HepG2 (cell line): Measurements from ENCODE around the gene TRPV2. TPM values are rescaled to one million over a fixed set of nuclear protein-coding genes. Genes with fewer than 3 reads are reported as not detected.

Experiments
- ARHGAP35 ChIP-seq: sonication (generic); formaldehyde crosslinking; IDR thresholded peaks from 2 replicates; pipeline ENCODE4 v1.9.0; 2022; ENCODE audit warnings: mild to moderate bottlenecking, inconsistent platforms, moderate library complexity, missing genetic modification reagents, borderline replicate concordance
- FOXK2 ChIP-seq: fragments of 450-650 bp; IDR thresholded peaks from 2 replicates; pipeline ENCODE4 v1.6.1; 2016
- JDP2 ChIP-seq: sonication (generic); formaldehyde crosslinking; IDR thresholded peaks from 2 replicates; pipeline ENCODE4 v1.8.1; 2022; ENCODE audit warnings: missing genetic modification reagents, borderline replicate concordance
- NONO ChIP-seq, 2 experiments: fragments of 450-650 bp in 1 of 2; sonication (generic) in 1 of 2; formaldehyde crosslinking in 1 of 2; IDR thresholded peaks in 1 of 2; conservative IDR thresholded peaks in 1 of 2; 2 replicates each; pipeline versions ENCODE4 v1.6.1 to v1.8.0; 2017 to 2022; ENCODE audit warnings: mild to moderate bottlenecking in 1 of 2, missing genetic modification reagents in 1 of 2, moderate library complexity in 1 of 2
- RFX1 ChIP-seq: fragments of 450-650 bp; IDR thresholded peaks from 2 replicates; pipeline ENCODE4 v1.6.1; 2017
- SALL2 ChIP-seq: sonication (generic); formaldehyde crosslinking; IDR thresholded peaks from 2 replicates; pipeline ENCODE4 v1.8.1; 2023; ENCODE audit warnings: mild to moderate bottlenecking, missing genetic modification reagents, inconsistent platforms
- ZBTB1 ChIP-seq: sonication (generic); formaldehyde crosslinking; IDR thresholded peaks from 2 replicates; pipeline ENCODE4 v1.4.0; 2020; ENCODE audit warnings: missing genetic modification reagents, borderline replicate concordance
- ZNF138 ChIP-seq: sonication (generic); formaldehyde crosslinking; IDR thresholded peaks from 2 replicates; pipeline ENCODE4 v1.5.0; 2020; ENCODE audit warnings: mild to moderate bottlenecking, low read depth, missing genetic modification reagents
- ZNF230 ChIP-seq: sonication (generic); formaldehyde crosslinking; IDR thresholded peaks from 2 replicates; pipeline ENCODE4 v1.4.0; 2020; ENCODE audit warnings: mild to moderate bottlenecking, missing genetic modification reagents
- ZNF570 ChIP-seq: sonication (generic); formaldehyde crosslinking; IDR thresholded peaks from 2 replicates; pipeline ENCODE4 v1.4.0; 2020; ENCODE audit warnings: mild to moderate bottlenecking, missing genetic modification reagents, borderline replicate concordance
- ZNF782 ChIP-seq: sonication (generic); formaldehyde crosslinking; IDR thresholded peaks from 2 replicates; pipeline ENCODE4 v1.4.0; 2020; ENCODE audit warnings: missing genetic modification reagents, mild to moderate bottlenecking, borderline replicate concordance
- polyA plus RNA-seq, 8 experiments: library from polyadenylated mRNA; depleted of rRNA in 3 of 8; stranded (reverse) in 7 of 8; unstranded in 1 of 8; fragments of >200 nt; fragmentation: Illumina TruSeq in 4 of 8; extraction: Trizol in 4 of 8; gene quantifications; 2 replicates each; pipeline versions ENCODE4 v1.2.1 to v1.2.3, GENCODE V29; 2011 to 2016; ENCODE audit warnings: low read depth in 4 of 8, missing spikeins in 1 of 8, mixed read lengths in 1 of 8; ENCODE audit not compliant: insufficient read depth in 1 of 8
- total RNA-seq, 5 experiments: library from RNA; depleted of rRNA; stranded (reverse); fragments of >200 nt; fragmentation: Illumina TruSeq; extraction: Trizol; gene quantifications; 2 replicates each; pipeline ENCODE4 v1.2.3, GENCODE V29; 2016; ENCODE audit warnings: low read depth in 1 of 5
- TF ChIP-seq, protein P1 (sequence below): sonication (generic); formaldehyde crosslinking; IDR thresholded peaks from 2 replicates; pipeline ENCODE4 v1.4.0; 2020; ENCODE audit warnings: missing genetic modification reagents
- TF ChIP-seq, protein P2 (sequence below): sonication (generic); formaldehyde crosslinking; IDR thresholded peaks from 2 replicates; pipeline ENCODE4 v1.4.0; 2020; ENCODE audit warnings: missing genetic modification reagents, borderline replicate concordance
- TF ChIP-seq, protein P3 (sequence below): sonication (generic); formaldehyde crosslinking; IDR thresholded peaks from 2 replicates; pipeline ENCODE4 v1.4.0; 2020; ENCODE audit warnings: mild to moderate bottlenecking, missing genetic modification reagents
- TF ChIP-seq, protein P4 (sequence below): sonication (generic); formaldehyde crosslinking; IDR thresholded peaks from 2 replicates; pipeline ENCODE4 v1.4.0; 2020; ENCODE audit warnings: mild to moderate bottlenecking, missing genetic modification reagents

Gene TRPV2
- total and polyA plus RNA-seq, 2 of the 13 experiments (the other 11 are each of a cell fraction or from before 2014, with no cell fraction given): 13.6 to 21.3 TPM

GRCh38 chr17:16438557-16439302 is 23.4 kb downstream of the TRPV2 start (continued):
- TF ChIP-seq, protein P1, sequence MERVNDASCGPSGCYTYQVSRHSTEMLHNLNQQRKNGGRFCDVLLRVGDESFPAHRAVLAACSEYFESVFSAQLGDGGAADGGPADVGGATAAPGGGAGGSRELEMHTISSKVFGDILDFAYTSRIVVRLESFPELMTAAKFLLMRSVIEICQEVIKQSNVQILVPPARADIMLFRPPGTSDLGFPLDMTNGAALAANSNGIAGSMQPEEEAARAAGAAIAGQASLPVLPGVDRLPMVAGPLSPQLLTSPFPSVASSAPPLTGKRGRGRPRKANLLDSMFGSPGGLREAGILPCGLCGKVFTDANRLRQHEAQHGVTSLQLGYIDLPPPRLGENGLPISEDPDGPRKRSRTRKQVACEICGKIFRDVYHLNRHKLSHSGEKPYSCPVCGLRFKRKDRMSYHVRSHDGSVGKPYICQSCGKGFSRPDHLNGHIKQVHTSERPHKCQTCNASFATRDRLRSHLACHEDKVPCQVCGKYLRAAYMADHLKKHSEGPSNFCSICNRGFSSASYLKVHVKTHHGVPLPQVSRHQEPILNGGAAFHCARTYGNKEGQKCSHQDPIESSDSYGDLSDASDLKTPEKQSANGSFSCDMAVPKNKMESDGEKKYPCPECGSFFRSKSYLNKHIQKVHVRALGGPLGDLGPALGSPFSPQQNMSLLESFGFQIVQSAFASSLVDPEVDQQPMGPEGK (CRISPR knock-in tag): peak; percentile 45; the same call in 1 of the 2 replicates
- TF ChIP-seq ZNF138 (CRISPR knock-in tag) (peak; percentile 83; the same call in 1 of the 2 replicates), ZNF570 (CRISPR knock-in tag) (0 out of 2 replicates have a peak, but pooled peaks have one; percentile 44), SALL2 (CRISPR knock-in tag) (peak; percentile 47), ZNF230 (CRISPR knock-in tag) (peak; percentile 95), NONO (IDR thresholded peaks at IDR 0.05) (no peak), NONO (CRISPR knock-in tag; conservative IDR thresholded peaks at IDR 0.05) (peak; percentile 76), ZNF782 (CRISPR knock-in tag) (no peak; the same call in 1 of the 2 replicates), RFX1 (no peak), ARHGAP35 (CRISPR knock-in tag) (no peak; the same call in 1 of the 2 replicates), JDP2 (no peak), ZBTB1 (CRISPR knock-in tag) (no peak), FOXK2 (peak; percentile 98)
- TF ChIP-seq, protein P2, sequence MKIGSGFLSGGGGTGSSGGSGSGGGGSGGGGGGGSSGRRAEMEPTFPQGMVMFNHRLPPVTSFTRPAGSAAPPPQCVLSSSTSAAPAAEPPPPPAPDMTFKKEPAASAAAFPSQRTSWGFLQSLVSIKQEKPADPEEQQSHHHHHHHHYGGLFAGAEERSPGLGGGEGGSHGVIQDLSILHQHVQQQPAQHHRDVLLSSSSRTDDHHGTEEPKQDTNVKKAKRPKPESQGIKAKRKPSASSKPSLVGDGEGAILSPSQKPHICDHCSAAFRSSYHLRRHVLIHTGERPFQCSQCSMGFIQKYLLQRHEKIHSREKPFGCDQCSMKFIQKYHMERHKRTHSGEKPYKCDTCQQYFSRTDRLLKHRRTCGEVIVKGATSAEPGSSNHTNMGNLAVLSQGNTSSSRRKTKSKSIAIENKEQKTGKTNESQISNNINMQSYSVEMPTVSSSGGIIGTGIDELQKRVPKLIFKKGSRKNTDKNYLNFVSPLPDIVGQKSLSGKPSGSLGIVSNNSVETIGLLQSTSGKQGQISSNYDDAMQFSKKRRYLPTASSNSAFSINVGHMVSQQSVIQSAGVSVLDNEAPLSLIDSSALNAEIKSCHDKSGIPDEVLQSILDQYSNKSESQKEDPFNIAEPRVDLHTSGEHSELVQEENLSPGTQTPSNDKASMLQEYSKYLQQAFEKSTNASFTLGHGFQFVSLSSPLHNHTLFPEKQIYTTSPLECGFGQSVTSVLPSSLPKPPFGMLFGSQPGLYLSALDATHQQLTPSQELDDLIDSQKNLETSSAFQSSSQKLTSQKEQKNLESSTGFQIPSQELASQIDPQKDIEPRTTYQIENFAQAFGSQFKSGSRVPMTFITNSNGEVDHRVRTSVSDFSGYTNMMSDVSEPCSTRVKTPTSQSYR (CRISPR knock-in tag): peak; percentile 46; the same call in 1 of the 2 replicates
- TF ChIP-seq, protein P3, sequence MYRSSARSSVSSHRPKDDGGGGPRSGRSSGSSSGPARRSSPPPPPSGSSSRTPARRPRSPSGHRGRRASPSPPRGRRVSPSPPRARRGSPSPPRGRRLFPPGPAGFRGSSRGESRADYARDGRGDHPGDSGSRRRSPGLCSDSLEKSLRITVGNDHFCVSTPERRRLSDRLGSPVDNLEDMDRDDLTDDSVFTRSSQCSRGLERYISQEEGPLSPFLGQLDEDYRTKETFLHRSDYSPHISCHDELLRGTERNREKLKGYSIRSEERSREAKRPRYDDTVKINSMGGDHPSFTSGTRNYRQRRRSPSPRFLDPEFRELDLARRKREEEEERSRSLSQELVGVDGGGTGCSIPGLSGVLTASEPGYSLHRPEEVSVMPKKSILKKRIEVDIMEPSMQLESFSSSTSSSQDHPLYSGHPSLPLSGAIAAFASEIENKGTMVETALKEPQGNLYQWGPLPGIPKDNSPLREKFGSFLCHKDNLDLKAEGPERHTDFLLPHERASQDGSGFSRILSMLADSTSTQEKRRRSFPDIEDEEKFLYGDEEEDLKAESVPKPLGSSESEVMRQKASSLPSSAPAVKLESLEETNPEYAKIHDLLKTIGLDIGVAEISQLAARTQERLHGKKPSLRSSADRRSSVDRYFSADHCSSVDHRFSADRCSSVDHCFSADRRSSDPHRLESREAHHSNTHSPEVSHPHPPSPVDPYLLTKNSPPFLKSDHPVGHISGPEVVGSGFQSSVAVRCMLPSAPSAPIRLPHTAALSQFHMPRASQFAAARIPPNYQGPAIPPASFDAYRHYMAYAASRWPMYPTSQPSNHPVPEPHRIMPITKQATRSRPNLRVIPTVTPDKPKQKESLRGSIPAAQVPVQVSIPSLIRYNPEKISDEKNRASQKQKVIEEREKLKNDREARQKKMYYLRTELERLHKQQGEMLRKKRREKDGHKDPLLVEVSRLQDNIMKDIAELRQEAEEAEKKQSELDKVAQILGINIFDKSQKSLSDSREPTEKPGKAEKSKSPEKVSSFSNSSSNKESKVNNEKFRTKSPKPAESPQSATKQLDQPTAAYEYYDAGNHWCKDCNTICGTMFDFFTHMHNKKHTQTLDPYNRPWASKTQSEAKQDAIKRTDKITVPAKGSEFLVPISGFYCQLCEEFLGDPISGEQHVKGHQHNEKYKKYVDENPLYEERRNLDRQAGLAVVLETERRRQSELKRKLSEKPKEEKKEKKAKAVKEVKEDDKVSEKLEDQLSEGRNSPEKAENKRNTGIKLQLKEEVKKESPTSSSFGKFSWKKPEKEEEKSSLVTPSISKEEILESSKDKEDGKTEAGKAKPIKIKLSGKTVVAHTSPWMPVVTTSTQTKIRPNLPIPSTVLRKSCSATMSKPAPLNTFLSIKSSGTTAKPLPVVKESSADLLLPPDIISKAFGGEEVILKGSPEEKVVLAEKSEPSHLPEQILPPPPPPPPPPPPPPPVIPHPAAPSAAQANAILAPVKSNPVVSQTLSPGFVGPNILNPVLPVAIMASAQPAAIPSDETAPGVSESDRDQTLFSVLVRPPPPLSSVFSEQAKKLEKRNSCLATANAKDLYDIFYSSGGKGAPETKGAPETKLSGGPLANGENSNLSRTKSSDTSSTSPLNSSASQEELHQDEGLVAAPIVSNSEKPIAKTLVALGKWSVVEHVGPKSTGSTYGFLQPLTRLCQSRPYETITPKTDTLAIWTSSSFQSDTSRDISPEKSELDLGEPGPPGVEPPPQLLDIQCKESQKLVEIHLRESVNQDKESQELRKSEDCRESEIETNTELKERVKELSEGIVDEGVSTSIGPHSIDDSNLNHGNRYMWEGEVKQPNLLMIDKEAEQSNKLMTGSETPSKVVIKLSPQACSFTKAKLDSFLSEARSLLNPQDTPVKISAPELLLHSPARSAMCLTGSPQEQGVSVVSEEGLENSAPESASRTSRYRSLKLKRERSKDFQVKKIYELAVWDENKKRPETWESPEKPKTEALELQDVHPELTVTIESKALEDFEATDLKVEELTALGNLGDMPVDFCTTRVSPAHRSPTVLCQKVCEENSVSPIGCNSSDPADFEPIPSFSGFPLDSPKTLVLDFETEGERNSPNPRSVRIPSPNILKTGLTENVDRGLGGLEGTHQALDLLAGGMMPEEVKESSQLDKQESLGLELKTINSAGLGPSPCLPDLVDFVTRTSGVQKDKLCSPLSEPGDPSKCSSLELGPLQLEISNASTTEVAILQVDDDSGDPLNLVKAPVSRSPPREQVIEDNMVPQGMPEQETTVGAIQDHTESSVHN (CRISPR knock-in tag): no peak
- TF ChIP-seq, protein P4, sequence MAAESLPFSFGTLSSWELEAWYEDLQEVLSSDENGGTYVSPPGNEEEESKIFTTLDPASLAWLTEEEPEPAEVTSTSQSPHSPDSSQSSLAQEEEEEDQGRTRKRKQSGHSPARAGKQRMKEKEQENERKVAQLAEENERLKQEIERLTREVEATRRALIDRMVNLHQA: no peak
